GM23338 (cell line): ENCODE results near the gene FAM234A. TPM values are rescaled to one million over a fixed set of nuclear protein-coding genes. Genes with fewer than 3 reads are reported as not detected.

ENCODE experiments used
- ATAC-seq: fragments of 200-7000 bp; cut with Tn5 transposase; 3 replicates; pipeline ENCODE4 v1.9.1; 2020
- DNase-seq: peaks from one replicate; pipeline ENCODE4 v3.0.0-alpha.2; 2015; ENCODE audit warnings: low spot score
- H2AFZ ChIP-seq: fragments of 200-600 bp; sonication (generic); 2 replicates; pipeline ENCODE4 v1.8.0; 2016; ENCODE audit warnings: antibody characterized with exemption, mild to moderate bottlenecking, moderate library complexity
- H3F3A ChIP-seq: fragments of 200-600 bp; sonication (generic); replicated peaks from 2 replicates; pipeline ENCODE4 v1.8.0; 2017; ENCODE audit warnings: antibody characterized with exemption, mixed run types, low read depth
- H3K27ac ChIP-seq: fragments of 200-600 bp; sonication (generic); 2 replicates; pipeline ENCODE4 v1.6.1; 2016; ENCODE audit warnings: low read depth
- H3K27me3 ChIP-seq: fragments of 200-600 bp; sonication (generic); 2 replicates; pipeline ENCODE4 v1.8.0; 2016; ENCODE audit warnings: mild to moderate bottlenecking, mixed run types, moderate library complexity; ENCODE audit not compliant: insufficient read depth
- H3K36me3 ChIP-seq: fragments of 200-600 bp; sonication (generic); 2 replicates; pipeline ENCODE4 v1.8.0; 2016; ENCODE audit warnings: mild to moderate bottlenecking; ENCODE audit not compliant: insufficient read depth
- H3K4me1 ChIP-seq: fragments of 200-600 bp; sonication (generic); 2 replicates; pipeline ENCODE4 v1.8.0; 2016; ENCODE audit warnings: mild to moderate bottlenecking, moderate library complexity; ENCODE audit not compliant: insufficient read depth
- H3K4me2 ChIP-seq: fragments of 200-600 bp; sonication (generic); 2 replicates; pipeline ENCODE4 v1.7.1; 2017; ENCODE audit warnings: mixed run types
- H3K4me3 ChIP-seq: fragments of 200-600 bp; sonication (generic); 2 replicates; pipeline ENCODE4 v1.6.1; 2016; ENCODE audit warnings: mixed run types
- H3K79me2 ChIP-seq: fragments of 200-600 bp; sonication (generic); replicated peaks from 2 replicates; pipeline ENCODE4 v1.8.0; 2017; ENCODE audit warnings: mild to moderate bottlenecking; ENCODE audit not compliant: insufficient read depth
- H3K9me2 ChIP-seq: fragments of 200-600 bp; sonication (generic); 2 replicates; pipeline ENCODE4 v1.8.0; 2017; ENCODE audit not compliant: insufficient read depth
- H4K20me1 ChIP-seq: fragments of 200-600 bp; sonication (generic); replicated peaks from 2 replicates; pipeline ENCODE4 v1.8.0; 2017; ENCODE audit warnings: mild to moderate bottlenecking; ENCODE audit not compliant: insufficient read depth
- H3K27ac Mint-ChIP-seq: 2 replicates; pipeline ENCODE4 v1.8.0; 2020; ENCODE audit warnings: inconsistent platforms, mild to moderate bottlenecking, moderate library complexity, mixed read lengths
- H3K27me3 Mint-ChIP-seq: 3 replicates; pipeline ENCODE4 v1.8.0; 2022; ENCODE audit warnings: low read depth, mild to moderate bottlenecking, moderate library complexity, mixed read lengths, inconsistent platforms; ENCODE audit not compliant: insufficient read depth, poor library complexity
- H3K36me3 Mint-ChIP-seq: 3 replicates; pipeline ENCODE4 v1.8.0; 2021; ENCODE audit warnings: low read depth, mild to moderate bottlenecking, inconsistent platforms, moderate library complexity, mixed read lengths
- H3K4me1 Mint-ChIP-seq: 3 replicates; pipeline ENCODE4 v1.8.0; 2020; ENCODE audit warnings: mild to moderate bottlenecking, inconsistent platforms, mixed read lengths
- H3K4me3 Mint-ChIP-seq: 3 replicates; pipeline ENCODE4 v1.8.0; 2021; ENCODE audit warnings: moderate library complexity, mild to moderate bottlenecking, inconsistent platforms, mixed read lengths
- H3K9me3 Mint-ChIP-seq: 3 replicates; pipeline ENCODE4 v1.8.0; 2020; ENCODE audit warnings: moderate library complexity, mild to moderate bottlenecking, inconsistent platforms, mixed read lengths
- CREB1 ChIP-seq: fragments of 250-450 bp; sonication (Bioruptor Pico); IDR thresholded peaks from 2 replicates; pipeline ENCODE4 v1.5.0; 2020; ENCODE audit warnings: low read depth, mild to moderate bottlenecking, moderate library complexity
- EZH2 ChIP-seq: fragments of 200-600 bp; sonication (generic); IDR thresholded peaks from one replicate; pipeline ENCODE4 v1.8.0; 2017; ENCODE audit warnings: antibody characterized with exemption, mild to moderate bottlenecking, low read depth; ENCODE audit not compliant: unreplicated experiment
- EZH2phosphoT487 ChIP-seq: fragments of 200-600 bp; sonication (generic); IDR thresholded peaks from one replicate; pipeline ENCODE4 v1.8.1; 2018; ENCODE audit warnings: antibody characterized with exemption; ENCODE audit not compliant: unreplicated experiment
- JUNB ChIP-seq: IDR thresholded peaks from one replicate; pipeline ENCODE4 v1.6.1; 2016; ENCODE audit warnings: antibody characterized with exemption; ENCODE audit not compliant: unreplicated experiment
- NANOG ChIP-seq: IDR thresholded peaks from 2 replicates; pipeline ENCODE4 v1.6.1; 2016; ENCODE audit warnings: antibody characterized with exemption, borderline replicate concordance
- POLR2AphosphoS5 ChIP-seq: IDR thresholded peaks from 2 replicates; pipeline ENCODE4 v1.6.1; 2016; ENCODE audit warnings: antibody characterized with exemption, low read depth
- STAT1 ChIP-seq: IDR thresholded peaks from one replicate; pipeline ENCODE4 v1.6.1; 2016; ENCODE audit warnings: antibody characterized with exemption; ENCODE audit not compliant: unreplicated experiment
- ZNF114 ChIP-seq: fragments of 250-450 bp; sonication (Bioruptor Pico); IDR thresholded peaks from 2 replicates; pipeline ENCODE4 v1.5.0; 2020; ENCODE audit warnings: mild to moderate bottlenecking, moderate library complexity
- ZNF331 ChIP-seq: fragments of 250-450 bp; sonication (Bioruptor Pico); IDR thresholded peaks from 2 replicates; pipeline ENCODE4 v1.5.0; 2020; ENCODE audit warnings: low read depth, mild to moderate bottlenecking, moderate library complexity
- polyA plus RNA-seq: library from polyadenylated mRNA; unstranded; fragments of >200 nt; fragmentation: Nextera tagmentation; extraction: Ambion mirVana; gene quantifications from 2 replicates; pipeline ENCODE4 v1.2.1, GENCODE V29; 2016
- total RNA-seq: library from RNA; depleted of rRNA; stranded (reverse); fragments of >200 nt; shearing (Covaris generic); gene quantifications from 2 replicates; pipeline ENCODE4 v1.2.3, GENCODE V29; 2014
- TF ChIP-seq, protein P1 (sequence below): fragments of 250-450 bp; sonication (Bioruptor Pico); IDR thresholded peaks from 2 replicates; pipeline ENCODE4 v1.5.0; 2020; ENCODE audit warnings: mild to moderate bottlenecking, moderate library complexity
- TF ChIP-seq, protein P2 (sequence below): IDR thresholded peaks from one replicate; pipeline ENCODE4 v1.6.1; 2018; ENCODE audit warnings: antibody characterized with exemption; ENCODE audit not compliant: unreplicated experiment
- TF ChIP-seq, protein P3 (sequence below), 2 experiments: fragments of 200-600 bp in 1 of 2; sonication (generic) in 1 of 2; conservative IDR thresholded peaks; 2 replicates each; pipeline versions ENCODE4 v1.5.1 to v1.6.1; 2016 to 2017; ENCODE audit warnings: antibody characterized with exemption in 2 of 2, low read depth in 2 of 2, mild to moderate bottlenecking in 2 of 2, moderate library complexity in 1 of 2
- TF ChIP-seq, protein P4 (sequence below): IDR thresholded peaks from 2 replicates; pipeline ENCODE4 v1.6.1; 2016; ENCODE audit warnings: antibody characterized with exemption

The FAM234A gene
- total and polyA plus RNA-seq, 2 experiments from 2014 or later = 41.9 to 128 TPM

DNA sequence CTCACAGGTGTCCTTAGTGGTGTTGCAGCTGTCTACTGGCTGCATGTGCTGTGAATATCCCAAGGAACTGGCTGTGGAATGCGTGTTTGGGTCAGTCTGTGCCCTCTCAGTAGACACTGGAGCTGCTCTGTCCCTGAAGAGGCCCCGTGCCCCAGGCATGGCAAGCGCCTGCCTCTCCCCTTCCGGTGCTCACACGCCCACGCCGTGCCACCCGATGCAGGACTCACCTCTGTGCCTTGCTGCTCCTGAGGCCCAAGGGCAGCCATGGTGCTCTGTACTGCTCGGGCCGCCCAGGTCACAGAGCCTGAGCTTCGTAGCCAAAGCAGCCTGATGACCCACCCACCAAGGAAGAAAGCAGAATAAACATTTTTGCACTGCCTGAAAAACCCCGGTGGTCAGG lies 31.1 kb downstream of the FAM234A start:
- Mint-ChIP-seq H3K4me3 (no peak overlapping the region), H3K27me3 (peaks cover 10% of the 10 kb centered on the region), H3K36me3 (peaks cover 12% of the 10 kb centered on the region; the same call in 2 of the 3 replicates), H3K9me3 (no peaks in the 10 kb centered on the region; the same call in 2 of the 3 replicates), H3K27ac (peak overlapping the region; percentile 75; the same call in 1 of the 2 replicates), H3K4me1 (no peaks in the 10 kb centered on the region)
- no peak overlapping the region for H2AFZ ChIP-seq
- no peak for TF ChIP-seq EZH2phosphoT487
- TF ChIP-seq CREB1 = no peak
- TF ChIP-seq, protein P1, sequence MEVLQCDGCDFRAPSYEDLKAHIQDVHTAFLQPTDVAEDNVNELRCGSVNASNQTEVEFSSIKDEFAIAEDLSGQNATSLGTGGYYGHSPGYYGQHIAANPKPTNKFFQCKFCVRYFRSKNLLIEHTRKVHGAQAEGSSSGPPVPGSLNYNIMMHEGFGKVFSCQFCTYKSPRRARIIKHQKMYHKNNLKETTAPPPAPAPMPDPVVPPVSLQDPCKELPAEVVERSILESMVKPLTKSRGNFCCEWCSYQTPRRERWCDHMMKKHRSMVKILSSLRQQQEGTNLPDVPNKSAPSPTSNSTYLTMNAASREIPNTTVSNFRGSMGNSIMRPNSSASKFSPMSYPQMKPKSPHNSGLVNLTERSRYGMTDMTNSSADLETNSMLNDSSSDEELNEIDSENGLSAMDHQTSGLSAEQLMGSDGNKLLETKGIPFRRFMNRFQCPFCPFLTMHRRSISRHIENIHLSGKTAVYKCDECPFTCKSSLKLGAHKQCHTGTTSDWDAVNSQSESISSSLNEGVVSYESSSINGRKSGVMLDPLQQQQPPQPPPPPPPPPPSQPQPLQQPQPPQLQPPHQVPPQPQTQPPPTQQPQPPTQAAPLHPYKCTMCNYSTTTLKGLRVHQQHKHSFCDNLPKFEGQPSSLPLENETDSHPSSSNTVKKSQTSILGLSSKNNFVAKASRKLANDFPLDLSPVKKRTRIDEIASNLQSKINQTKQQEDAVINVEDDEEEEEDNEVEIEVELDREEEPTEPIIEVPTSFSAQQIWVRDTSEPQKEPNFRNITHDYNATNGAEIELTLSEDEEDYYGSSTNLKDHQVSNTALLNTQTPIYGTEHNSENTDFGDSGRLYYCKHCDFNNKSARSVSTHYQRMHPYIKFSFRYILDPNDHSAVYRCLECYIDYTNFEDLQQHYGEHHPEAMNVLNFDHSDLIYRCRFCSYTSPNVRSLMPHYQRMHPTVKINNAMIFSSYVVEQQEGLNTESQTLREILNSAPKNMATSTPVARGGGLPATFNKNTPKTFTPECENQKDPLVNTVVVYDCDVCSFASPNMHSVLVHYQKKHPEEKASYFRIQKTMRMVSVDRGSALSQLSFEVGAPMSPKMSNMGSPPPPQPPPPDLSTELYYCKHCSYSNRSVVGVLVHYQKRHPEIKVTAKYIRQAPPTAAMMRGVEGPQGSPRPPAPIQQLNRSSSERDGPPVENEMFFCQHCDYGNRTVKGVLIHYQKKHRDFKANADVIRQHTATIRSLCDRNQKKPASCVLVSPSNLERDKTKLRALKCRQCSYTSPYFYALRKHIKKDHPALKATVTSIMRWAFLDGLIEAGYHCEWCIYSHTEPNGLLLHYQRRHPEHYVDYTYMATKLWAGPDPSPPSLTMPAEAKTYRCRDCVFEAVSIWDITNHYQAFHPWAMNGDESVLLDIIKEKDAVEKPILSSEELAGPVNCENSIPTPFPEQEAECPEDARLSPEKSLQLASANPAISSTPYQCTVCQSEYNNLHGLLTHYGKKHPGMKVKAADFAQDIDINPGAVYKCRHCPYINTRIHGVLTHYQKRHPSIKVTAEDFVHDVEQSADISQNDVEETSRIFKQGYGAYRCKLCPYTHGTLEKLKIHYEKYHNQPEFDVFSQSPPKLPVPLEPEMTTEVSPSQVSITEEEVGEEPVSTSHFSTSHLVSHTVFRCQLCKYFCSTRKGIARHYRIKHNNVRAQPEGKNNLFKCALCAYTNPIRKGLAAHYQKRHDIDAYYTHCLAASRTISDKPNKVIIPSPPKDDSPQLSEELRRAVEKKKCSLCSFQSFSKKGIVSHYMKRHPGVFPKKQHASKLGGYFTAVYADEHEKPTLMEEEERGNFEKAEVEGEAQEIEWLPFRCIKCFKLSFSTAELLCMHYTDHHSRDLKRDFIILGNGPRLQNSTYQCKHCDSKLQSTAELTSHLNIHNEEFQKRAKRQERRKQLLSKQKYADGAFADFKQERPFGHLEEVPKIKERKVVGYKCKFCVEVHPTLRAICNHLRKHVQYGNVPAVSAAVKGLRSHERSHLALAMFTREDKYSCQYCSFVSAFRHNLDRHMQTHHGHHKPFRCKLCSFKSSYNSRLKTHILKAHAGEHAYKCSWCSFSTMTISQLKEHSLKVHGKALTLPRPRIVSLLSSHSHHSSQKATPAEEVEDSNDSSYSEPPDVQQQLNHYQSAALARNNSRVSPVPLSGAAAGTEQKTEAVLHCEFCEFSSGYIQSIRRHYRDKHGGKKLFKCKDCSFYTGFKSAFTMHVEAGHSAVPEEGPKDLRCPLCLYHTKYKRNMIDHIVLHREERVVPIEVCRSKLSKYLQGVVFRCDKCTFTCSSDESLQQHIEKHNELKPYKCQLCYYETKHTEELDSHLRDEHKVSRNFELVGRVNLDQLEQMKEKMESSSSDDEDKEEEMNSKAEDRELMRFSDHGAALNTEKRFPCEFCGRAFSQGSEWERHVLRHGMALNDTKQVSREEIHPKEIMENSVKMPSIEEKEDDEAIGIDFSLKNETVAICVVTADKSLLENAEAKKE (CRISPR knock-in tag) = no peak
- TF ChIP-seq, protein P2, sequence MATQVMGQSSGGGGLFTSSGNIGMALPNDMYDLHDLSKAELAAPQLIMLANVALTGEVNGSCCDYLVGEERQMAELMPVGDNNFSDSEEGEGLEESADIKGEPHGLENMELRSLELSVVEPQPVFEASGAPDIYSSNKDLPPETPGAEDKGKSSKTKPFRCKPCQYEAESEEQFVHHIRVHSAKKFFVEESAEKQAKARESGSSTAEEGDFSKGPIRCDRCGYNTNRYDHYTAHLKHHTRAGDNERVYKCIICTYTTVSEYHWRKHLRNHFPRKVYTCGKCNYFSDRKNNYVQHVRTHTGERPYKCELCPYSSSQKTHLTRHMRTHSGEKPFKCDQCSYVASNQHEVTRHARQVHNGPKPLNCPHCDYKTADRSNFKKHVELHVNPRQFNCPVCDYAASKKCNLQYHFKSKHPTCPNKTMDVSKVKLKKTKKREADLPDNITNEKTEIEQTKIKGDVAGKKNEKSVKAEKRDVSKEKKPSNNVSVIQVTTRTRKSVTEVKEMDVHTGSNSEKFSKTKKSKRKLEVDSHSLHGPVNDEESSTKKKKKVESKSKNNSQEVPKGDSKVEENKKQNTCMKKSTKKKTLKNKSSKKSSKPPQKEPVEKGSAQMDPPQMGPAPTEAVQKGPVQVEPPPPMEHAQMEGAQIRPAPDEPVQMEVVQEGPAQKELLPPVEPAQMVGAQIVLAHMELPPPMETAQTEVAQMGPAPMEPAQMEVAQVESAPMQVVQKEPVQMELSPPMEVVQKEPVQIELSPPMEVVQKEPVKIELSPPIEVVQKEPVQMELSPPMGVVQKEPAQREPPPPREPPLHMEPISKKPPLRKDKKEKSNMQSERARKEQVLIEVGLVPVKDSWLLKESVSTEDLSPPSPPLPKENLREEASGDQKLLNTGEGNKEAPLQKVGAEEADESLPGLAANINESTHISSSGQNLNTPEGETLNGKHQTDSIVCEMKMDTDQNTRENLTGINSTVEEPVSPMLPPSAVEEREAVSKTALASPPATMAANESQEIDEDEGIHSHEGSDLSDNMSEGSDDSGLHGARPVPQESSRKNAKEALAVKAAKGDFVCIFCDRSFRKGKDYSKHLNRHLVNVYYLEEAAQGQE = no peak
- TF ChIP-seq ZNF331 (CRISPR knock-in tag) = no peak
- TF ChIP-seq NANOG = no peak
- TF ChIP-seq ZNF114 (CRISPR knock-in tag) = no peak
- TF ChIP-seq, protein P3, sequence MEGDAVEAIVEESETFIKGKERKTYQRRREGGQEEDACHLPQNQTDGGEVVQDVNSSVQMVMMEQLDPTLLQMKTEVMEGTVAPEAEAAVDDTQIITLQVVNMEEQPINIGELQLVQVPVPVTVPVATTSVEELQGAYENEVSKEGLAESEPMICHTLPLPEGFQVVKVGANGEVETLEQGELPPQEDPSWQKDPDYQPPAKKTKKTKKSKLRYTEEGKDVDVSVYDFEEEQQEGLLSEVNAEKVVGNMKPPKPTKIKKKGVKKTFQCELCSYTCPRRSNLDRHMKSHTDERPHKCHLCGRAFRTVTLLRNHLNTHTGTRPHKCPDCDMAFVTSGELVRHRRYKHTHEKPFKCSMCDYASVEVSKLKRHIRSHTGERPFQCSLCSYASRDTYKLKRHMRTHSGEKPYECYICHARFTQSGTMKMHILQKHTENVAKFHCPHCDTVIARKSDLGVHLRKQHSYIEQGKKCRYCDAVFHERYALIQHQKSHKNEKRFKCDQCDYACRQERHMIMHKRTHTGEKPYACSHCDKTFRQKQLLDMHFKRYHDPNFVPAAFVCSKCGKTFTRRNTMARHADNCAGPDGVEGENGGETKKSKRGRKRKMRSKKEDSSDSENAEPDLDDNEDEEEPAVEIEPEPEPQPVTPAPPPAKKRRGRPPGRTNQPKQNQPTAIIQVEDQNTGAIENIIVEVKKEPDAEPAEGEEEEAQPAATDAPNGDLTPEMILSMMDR (conservative IDR thresholded peaks at IDR 0.05; ENCODE audit: low read depth in 2 of 2) = no peak
- no peak for TF ChIP-seq EZH2
- TF ChIP-seq POLR2AphosphoS5 = no peak
- TF ChIP-seq, protein P4, sequence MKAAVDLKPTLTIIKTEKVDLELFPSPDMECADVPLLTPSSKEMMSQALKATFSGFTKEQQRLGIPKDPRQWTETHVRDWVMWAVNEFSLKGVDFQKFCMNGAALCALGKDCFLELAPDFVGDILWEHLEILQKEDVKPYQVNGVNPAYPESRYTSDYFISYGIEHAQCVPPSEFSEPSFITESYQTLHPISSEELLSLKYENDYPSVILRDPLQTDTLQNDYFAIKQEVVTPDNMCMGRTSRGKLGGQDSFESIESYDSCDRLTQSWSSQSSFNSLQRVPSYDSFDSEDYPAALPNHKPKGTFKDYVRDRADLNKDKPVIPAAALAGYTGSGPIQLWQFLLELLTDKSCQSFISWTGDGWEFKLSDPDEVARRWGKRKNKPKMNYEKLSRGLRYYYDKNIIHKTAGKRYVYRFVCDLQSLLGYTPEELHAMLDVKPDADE = no peak
- no peak for TF ChIP-seq JUNB
- no peak for TF ChIP-seq STAT1
- H3K36me3 ChIP-seq = no peaks in the 10 kb centered on the region
- H3K4me1 ChIP-seq = no peaks in the 10 kb centered on the region
- H4K20me1 ChIP-seq = no peaks in the 10 kb centered on the region
- H3K9me2 ChIP-seq = no peaks in the 10 kb centered on the region
- no peak overlapping the region for H3K4me3 ChIP-seq
- H3F3A ChIP-seq = 0 out of 2 replicates have a peak, but pooled peaks cover 3% of the 10 kb centered on the region
- no peak for ATAC-seq
- DNase-seq = no peak
- H3K79me2 ChIP-seq = no peaks in the 10 kb centered on the region
- no peak overlapping the region for H3K4me2 ChIP-seq
- H3K27me3 ChIP-seq = no peaks in the 10 kb centered on the region
- no peak overlapping the region for H3K27ac ChIP-seq
